ENCODE measurements around the gene MACF1. TPM values are rescaled to one million over a fixed set of nuclear protein-coding genes. Genes with fewer than 3 reads are reported as not detected.

The MACF1 gene
- total RNA-seq, 1 experiment from 2014 or later = 190 TPM

- H2BK120ac ChIP-seq (ENCODE audit: low read depth, low read length, poor library complexity, severe bottlenecking) = no peak overlapping the region
- no peak overlapping the region for H2BK20ac ChIP-seq (ENCODE audit: low read depth, low read length, poor library complexity, severe bottlenecking)
- H3K27me3 ChIP-seq (ENCODE audit: insufficient read depth, low read length) = no peaks in the 10 kb centered on the region
- H2BK12ac ChIP-seq (ENCODE audit: insufficient read length, low read depth, low read length) = no peak overlapping the region
- no peak overlapping the region for H3K14ac ChIP-seq (ENCODE audit: insufficient read depth, low read length)
- H3K23me2 ChIP-seq (ENCODE audit: insufficient read length, low read depth, low read length, poor library complexity, severe bottlenecking) = no peaks in the 10 kb centered on the region
- no peak overlapping the region for H2AK5ac ChIP-seq (ENCODE audit: insufficient read length, low read length)
- H4K8ac ChIP-seq (replicated peaks; ENCODE audit: insufficient read length, low read depth, low read length) = no peak overlapping the region
- H3K4me2 ChIP-seq (ENCODE audit: insufficient read depth, insufficient read length, low read length) = no peak overlapping the region
- H4K5ac ChIP-seq (ENCODE audit: insufficient read length, low read depth, low read length) = no peak overlapping the region
- no peak overlapping the region for H3K56ac ChIP-seq (ENCODE audit: insufficient read length, low read depth, low read length)
- H4K91ac ChIP-seq (ENCODE audit: insufficient read length, low read depth, low read length) = no peak overlapping the region
- Mint-ChIP-seq H3K27me3 (ENCODE audit: low read depth) (no peaks in the 10 kb centered on the region), H3K4me3 (no peak overlapping the region), H3K4me1 (peaks cover 46 to 48% of the 10 kb centered on the region in 2 experiments), H3K36me3 (ENCODE audit: insufficient read depth in 1 of 3, low read depth in 3 of 3) (no peaks in the 10 kb centered on the region), H3K9me3 (no peaks in the 10 kb centered on the region), H3K27ac (peak overlapping the region in 1 of 3 experiments; percentile 12; a peak in 1 of 7 replicates)
- no peak overlapping the region for H3K18ac ChIP-seq (ENCODE audit: insufficient read length, low read depth, low read length)
- peaks cover 26% of the 10 kb centered on the region; the same call in 1 of the 2 replicates for H3K79me2 ChIP-seq (ENCODE audit: insufficient read depth, low read length)
- no peak overlapping the region for H3T11ph ChIP-seq (ENCODE audit: low read length)
- no peak overlapping the region for H2BK5ac ChIP-seq (ENCODE audit: insufficient read length, low read length)
- no peak overlapping the region for H3K23ac ChIP-seq (ENCODE audit: insufficient read length, low read depth, low read length)
- WGBS (ENCODE audit: extremely low coverage, insufficient read length, low lambda C conversion rate) = no CpG with 5 or more reads among the region's 3 CpGs
- H3K27ac ChIP-seq (ENCODE audit: insufficient read length, low read depth, low read length) = no peak overlapping the region
- H3K9ac ChIP-seq (ENCODE audit: extremely low read depth, insufficient read length, low read length) = no peak overlapping the region
- no peak overlapping the region for H2AFZ ChIP-seq (ENCODE audit: low read length)
- DNase-seq = no peak
- no peaks in the 10 kb centered on the region for H4K20me1 ChIP-seq (ENCODE audit: control insufficient read depth, insufficient read depth, insufficient read length)
- no peak overlapping the region for H3K4ac ChIP-seq (ENCODE audit: low read depth, low read length)
- no peaks in the 10 kb centered on the region for H3K9me3 ChIP-seq (ENCODE audit: control insufficient read depth, low read depth, low read length)
- H3K79me1 ChIP-seq (ENCODE audit: insufficient read depth, low read depth, low read length, poor library complexity, severe bottlenecking) = peaks cover 3% of the 10 kb centered on the region
- no peak overlapping the region for H2BK15ac ChIP-seq (ENCODE audit: low read depth, low read length)
- TF ChIP-seq CTCF (conservative IDR thresholded peaks at IDR 0.05) = no peak
- H3K4me1 ChIP-seq (ENCODE audit: insufficient read depth, low read length) = peaks cover 21% of the 10 kb centered on the region; the same call in 1 of the 2 replicates
Measured at GRCh38 chr1:39226836-39227235, 22.3 kb downstream of the MACF1 start.
